ENCODE measurements around the gene THEMIS2.

The THEMIS2 gene

DNA sequence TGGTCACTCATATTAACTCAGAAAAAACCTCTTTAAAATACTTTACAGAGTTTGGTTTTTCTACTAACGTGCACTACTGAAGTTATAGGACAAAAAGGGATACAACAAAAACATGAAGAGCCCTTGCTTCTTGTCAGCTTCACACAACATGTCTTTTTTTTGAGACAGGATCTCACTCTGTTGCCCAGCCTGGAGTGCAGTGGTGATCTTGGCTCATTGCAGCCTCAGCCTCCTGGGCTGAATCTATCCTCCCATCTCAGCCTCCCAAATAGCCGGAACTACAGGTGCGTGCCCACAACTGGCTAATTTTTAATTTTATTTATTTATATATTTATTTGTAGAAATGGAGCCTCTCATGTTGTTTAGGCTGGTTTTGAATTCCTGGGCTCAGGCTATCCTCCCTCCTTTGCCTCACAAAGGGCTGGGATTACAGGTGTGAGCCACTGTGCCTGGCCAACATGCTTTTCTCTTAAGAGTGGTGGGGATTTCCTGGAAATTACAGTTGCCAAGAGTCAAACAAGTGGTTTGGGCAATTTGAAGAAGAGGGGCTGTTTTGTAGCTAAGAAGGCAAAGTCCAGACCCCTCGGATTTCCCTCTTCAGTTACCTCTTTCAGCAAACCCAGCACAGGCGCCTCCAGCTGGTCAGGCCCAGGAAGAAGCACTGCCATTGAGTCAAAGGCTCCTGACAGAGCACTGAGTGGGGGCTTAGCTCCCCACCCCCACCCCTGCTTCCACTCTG lies 56.0 kb downstream of the THEMIS2 start:
- TF ChIP-seq, protein P1, sequence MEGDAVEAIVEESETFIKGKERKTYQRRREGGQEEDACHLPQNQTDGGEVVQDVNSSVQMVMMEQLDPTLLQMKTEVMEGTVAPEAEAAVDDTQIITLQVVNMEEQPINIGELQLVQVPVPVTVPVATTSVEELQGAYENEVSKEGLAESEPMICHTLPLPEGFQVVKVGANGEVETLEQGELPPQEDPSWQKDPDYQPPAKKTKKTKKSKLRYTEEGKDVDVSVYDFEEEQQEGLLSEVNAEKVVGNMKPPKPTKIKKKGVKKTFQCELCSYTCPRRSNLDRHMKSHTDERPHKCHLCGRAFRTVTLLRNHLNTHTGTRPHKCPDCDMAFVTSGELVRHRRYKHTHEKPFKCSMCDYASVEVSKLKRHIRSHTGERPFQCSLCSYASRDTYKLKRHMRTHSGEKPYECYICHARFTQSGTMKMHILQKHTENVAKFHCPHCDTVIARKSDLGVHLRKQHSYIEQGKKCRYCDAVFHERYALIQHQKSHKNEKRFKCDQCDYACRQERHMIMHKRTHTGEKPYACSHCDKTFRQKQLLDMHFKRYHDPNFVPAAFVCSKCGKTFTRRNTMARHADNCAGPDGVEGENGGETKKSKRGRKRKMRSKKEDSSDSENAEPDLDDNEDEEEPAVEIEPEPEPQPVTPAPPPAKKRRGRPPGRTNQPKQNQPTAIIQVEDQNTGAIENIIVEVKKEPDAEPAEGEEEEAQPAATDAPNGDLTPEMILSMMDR (conservative IDR thresholded peaks at IDR 0.05): no peak
- H3K27ac ChIP-seq: no peak overlapping the region

DNA sequence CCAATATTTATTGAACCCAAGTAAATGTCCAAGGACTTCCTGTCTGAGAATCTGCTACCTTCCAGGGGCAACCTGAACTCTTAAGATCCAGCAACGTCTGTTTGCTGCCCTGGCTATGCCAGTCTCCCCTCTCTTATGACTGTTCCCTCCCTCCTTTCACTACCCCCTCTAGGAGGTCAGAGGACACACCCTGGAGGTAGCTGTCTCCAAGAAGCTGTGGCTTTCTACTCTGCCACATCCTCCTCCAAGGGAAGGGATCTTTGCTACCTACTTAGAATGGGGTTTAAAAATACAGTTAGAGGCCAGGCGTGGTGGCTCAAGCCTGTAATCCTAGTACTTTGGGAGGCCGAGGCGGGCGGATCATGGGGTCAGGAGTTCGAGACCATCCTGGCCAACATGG lies 58.8 kb downstream of the THEMIS2 start:
- TF ChIP-seq, protein P1 (conservative IDR thresholded peaks at IDR 0.05): no peak
- H3K27ac ChIP-seq: no peak overlapping the region

DNA sequence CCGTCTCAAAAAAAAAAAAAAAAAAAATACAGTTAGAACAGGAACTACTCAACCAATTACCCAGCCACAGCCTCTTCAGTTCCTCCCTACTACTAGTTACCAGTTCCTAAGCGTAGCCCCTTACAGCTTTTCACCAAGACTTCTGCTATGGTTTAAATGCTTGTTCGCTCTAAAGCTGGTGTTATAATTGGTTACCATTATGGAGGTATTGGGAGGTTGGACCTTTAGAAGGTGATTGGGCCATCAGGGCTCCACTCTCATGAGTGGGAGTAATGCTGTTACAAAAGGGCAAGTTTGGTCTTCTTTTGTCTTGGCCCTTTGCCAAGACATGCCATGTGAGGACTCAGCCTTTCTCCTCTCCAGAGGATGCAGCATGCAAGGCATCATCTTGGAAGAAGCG lies 59.4 kb downstream of the THEMIS2 start:
- H3K27ac ChIP-seq: no peak overlapping the region
- TF ChIP-seq, protein P1 (conservative IDR thresholded peaks at IDR 0.05): no peak

DNA sequence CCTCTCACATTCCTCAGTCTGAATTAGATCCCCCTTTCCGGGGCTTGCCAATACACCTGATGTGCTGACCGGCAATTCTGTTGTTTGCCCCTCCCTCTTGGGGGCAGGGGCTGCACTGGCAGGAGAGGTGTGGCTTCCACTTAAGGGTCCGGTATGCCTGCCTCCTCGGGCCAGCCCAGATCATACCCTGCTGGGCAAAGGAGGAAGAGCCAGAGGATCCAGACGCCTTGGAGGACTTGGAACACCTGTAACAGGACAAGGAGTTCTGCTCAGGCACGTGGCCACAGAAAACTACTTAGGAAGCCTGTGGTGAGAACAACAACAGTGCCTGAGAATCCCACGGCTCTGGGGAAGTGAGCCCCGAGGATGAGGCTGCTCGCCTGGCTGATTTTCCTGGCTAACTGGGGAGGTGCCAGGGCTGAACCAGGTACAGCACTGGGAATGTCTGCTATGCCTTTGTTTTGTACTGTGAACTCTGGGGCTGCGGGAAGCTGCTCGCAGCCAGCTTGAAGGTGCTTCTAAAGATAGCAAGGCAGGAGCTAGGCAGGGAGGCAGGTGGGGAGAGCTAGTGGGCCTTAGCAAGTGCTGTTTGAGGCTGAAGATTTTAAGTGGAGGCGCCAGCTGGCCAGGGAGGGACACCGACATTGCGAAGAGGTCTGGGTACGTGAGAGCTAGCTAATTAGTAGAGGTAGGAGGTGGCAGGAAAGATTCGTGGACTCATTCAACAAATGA lies 62.6 kb downstream of the THEMIS2 start, which contains the start of gene SMPDL3B:
SMPDL3B (plus strand) TSS at position 183 of the 732 bp plus-strand sequence; CDS start at position 367, 184 bp downstream.
- peak within 1 kb of the TSS; percentile 78 for H3K27ac ChIP-seq
- TF ChIP-seq, protein P1 (conservative IDR thresholded peaks at IDR 0.05): peak; percentile 59

DNA sequence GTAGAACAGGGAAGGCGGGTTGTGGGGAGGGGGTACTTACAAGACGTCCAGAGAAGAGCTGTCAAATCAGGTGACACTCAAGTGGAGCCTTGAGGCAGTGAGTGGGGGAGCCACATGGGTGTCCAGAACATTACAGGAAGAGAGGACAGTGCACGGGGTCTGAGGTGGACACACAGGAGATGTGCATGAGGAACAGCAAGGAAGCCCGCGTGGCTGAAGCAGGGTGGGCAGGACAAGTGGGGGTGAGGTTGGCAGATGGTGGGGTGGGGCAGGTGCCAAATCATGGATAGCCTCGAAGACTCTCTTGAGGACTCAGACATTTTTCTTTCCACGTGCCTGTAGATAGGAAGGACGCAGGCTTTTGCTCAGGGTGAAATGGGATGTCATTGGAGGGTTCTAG lies 63.4 kb downstream of the THEMIS2 start:
- TF ChIP-seq, protein P1 (conservative IDR thresholded peaks at IDR 0.05): no peak
- peak overlapping the region; percentile 78 for H3K27ac ChIP-seq

Measured in VCaP (cell line).